K562 (cell line): Measurements from ENCODE around the gene INHBC. TPM values are rescaled to one million over a fixed set of nuclear protein-coding genes. Genes with fewer than 3 reads are reported as not detected.

Experiments
- ATAC-seq: fragments of 200-7000 bp; cut with Tn5 transposase; 3 replicates; pipeline ENCODE4 v1.9.1; 2020; ENCODE audit warnings: moderate library complexity
- BruUV-seq: library from RNA; stranded (reverse); fragments of 400-500 nt; replicated peaks from 2 replicates; lab custom pipeline; 2021; lab: Mats Ljungman, UMichigan
- CTCF ChIA-PET: fragments of 300-600 bp; formaldehyde crosslinking; extraction: SDS; loops from one replicate; lab custom pipeline; 2021; ENCODE audit warnings: low intra/inter-chr PET ratio; lab: Yijun Ruan, JAX
- POLR2A ChIA-PET: fragments of 300-600, 350-650 bp; sonication (Branson Sonifier 250); formaldehyde crosslinking; extraction: SDS; loops from one replicate; lab custom pipeline; 2021; ENCODE audit warnings: antibody characterized with exemption, inconsistent platforms; lab: Yijun Ruan, JAX
- DNase-seq, 4 experiments: peaks; one replicate each; pipeline versions ENCODE4 v3.0.0 to v3.0.0-alpha.2; 2011 to 2018; ENCODE audit warnings: low spot score in 3 of 4, mixed read lengths in 3 of 4; ENCODE audit errors: extremely low read depth in 1 of 4
- FAIRE-seq: peaks from 2 replicates; lab custom pipeline; 2011; peaks lifted over from hg19 to GRCh38; lab: Jason Lieb, UNC
- H2AFZ ChIP-seq: 2 replicates; pipeline ENCODE4 v1.6.0; 2011; ENCODE audit warnings: low read depth, low read length, control low read depth, inconsistent platforms
- H3K27ac ChIP-seq: fragments of 200-600 bp; 3 replicates; pipeline ENCODE4 v1.8.0; 2011; ENCODE audit warnings: low read depth, mild to moderate bottlenecking, control low read depth, inconsistent platforms, low read length, moderate library complexity, mixed read lengths; ENCODE audit errors: extremely low read depth
- H3K27me3 ChIP-seq, 2 experiments: fragments of 300-600 bp in 1 of 2; 2 replicates in 1 of 2; 3 replicates in 1 of 2; pipeline versions ENCODE4 v1.6.0 to v1.8.0; 2011; ENCODE audit warnings: inconsistent platforms in 2 of 2, low read length in 2 of 2, mild to moderate bottlenecking in 1 of 2, mixed read lengths in 1 of 2, moderate library complexity in 1 of 2; ENCODE audit not compliant: control insufficient read depth in 2 of 2, insufficient read depth in 2 of 2
- H3K36me3 ChIP-seq: fragments of 300-600 bp; 3 replicates; pipeline ENCODE4 v1.8.0; 2011; ENCODE audit warnings: mild to moderate bottlenecking, low read length, inconsistent platforms; ENCODE audit not compliant: control insufficient read depth, insufficient read depth
- H3K4me1 ChIP-seq, 2 experiments: fragments of 200-600 bp in 1 of 2; replicated peaks in 1 of 2; 2 replicates in 1 of 2; 3 replicates in 1 of 2; pipeline versions ENCODE4 v1.5.1 to v1.8.0; 2011; ENCODE audit warnings: inconsistent platforms in 2 of 2, low read length in 2 of 2, mild to moderate bottlenecking in 1 of 2, mixed read lengths in 1 of 2, moderate library complexity in 1 of 2; ENCODE audit not compliant: control insufficient read depth in 2 of 2, insufficient read depth in 2 of 2
- H3K4me2 ChIP-seq: 2 replicates; pipeline ENCODE4 v1.6.1; 2011; ENCODE audit warnings: low read length, control low read depth, inconsistent platforms, mixed read lengths; ENCODE audit not compliant: insufficient read depth
- H3K4me3 ChIP-seq: fragments of 200-600 bp; sonication (generic), shearing (Covaris generic); 2 replicates; pipeline ENCODE4 v1.5.1; 2016; ENCODE audit warnings: control low read depth, inconsistent platforms
- H3K79me2 ChIP-seq: fragments of 200-600 bp; 3 replicates; pipeline ENCODE4 v1.8.0; 2011; ENCODE audit warnings: low read length, inconsistent platforms; ENCODE audit not compliant: control insufficient read depth, insufficient read depth
- H3K9ac ChIP-seq, 2 experiments: 2 replicates each; pipeline versions ENCODE4 v1.6.0 to v1.6.1; 2011; ENCODE audit warnings: low read depth in 2 of 2, low read length in 2 of 2, control low read depth in 1 of 2, inconsistent platforms in 1 of 2, mild to moderate bottlenecking in 1 of 2, mixed read lengths in 1 of 2; ENCODE audit not compliant: insufficient read depth in 1 of 2
- H3K9me1 ChIP-seq: one replicate; pipeline ENCODE4 v1.6.0; 2011; ENCODE audit warnings: inconsistent platforms, mild to moderate bottlenecking, low read length, moderate library complexity; ENCODE audit not compliant: control insufficient read depth, insufficient read depth
- H3K9me3 ChIP-seq: replicated peaks from 2 replicates; pipeline ENCODE4 v1.5.1; 2011; ENCODE audit warnings: low read depth, low read length, inconsistent platforms; ENCODE audit not compliant: control insufficient read depth, insufficient read depth
- H4K20me1 ChIP-seq: replicated peaks from 2 replicates; pipeline ENCODE4 v1.6.1; 2011; ENCODE audit warnings: low read length, inconsistent platforms, mixed read lengths; ENCODE audit not compliant: control insufficient read depth, insufficient read depth
- CBFB ChIP-seq: sonication (generic); formaldehyde crosslinking; IDR thresholded peaks from 2 replicates; pipeline ENCODE4 v1.4.0; 2020; ENCODE audit warnings: mild to moderate bottlenecking, missing genetic modification reagents
- CGGBP1 ChIP-seq: fragments of 250-450 bp; sonication (Bioruptor Pico); IDR thresholded peaks from 2 replicates; pipeline ENCODE4 v1.9.0; 2021; ENCODE audit warnings: mild to moderate bottlenecking
- KDM1A ChIP-seq, 2 experiments: fragments of 450-650 bp; IDR thresholded peaks; 2 replicates each; pipeline ENCODE4 v1.6.1; 2016; ENCODE audit warnings: mild to moderate bottlenecking in 2 of 2
- MTA2 ChIP-seq: fragments of 450-650 bp; IDR thresholded peaks from 2 replicates; pipeline ENCODE4 v1.6.1; 2016; ENCODE audit warnings: low read depth
- RBFOX2 ChIP-seq: fragments of 200-400 bp; formaldehyde crosslinking; IDR thresholded peaks from 2 replicates; pipeline ENCODE4 v1.6.1; 2017; ENCODE audit warnings: low read depth, mild to moderate bottlenecking, low read length, moderate library complexity
- RBM25 ChIP-seq: fragments of 200-400 bp; formaldehyde crosslinking; IDR thresholded peaks from 2 replicates; pipeline ENCODE4 v1.6.1; 2018; ENCODE audit warnings: low read length, low read depth, moderate library complexity; ENCODE audit not compliant: severe bottlenecking
- STAG1 ChIP-seq: sonication (generic); formaldehyde crosslinking; IDR thresholded peaks from 2 replicates; pipeline ENCODE4 v1.5.0; 2020; ENCODE audit warnings: missing genetic modification reagents, borderline replicate concordance
- ZNF121 ChIP-seq: sonication (generic); formaldehyde crosslinking; conservative IDR thresholded peaks from 2 replicates; pipeline ENCODE4 v1.8.0; 2022; ENCODE audit warnings: missing genetic modification reagents
- WGBS: fragments of 100-300 bp; shearing (Covaris generic); methylation state at CpG from one replicate; pipeline ENCODE4 v1.1.6; 2016; ENCODE audit warnings: low coverage, mixed read lengths; ENCODE audit not compliant: insufficient coverage; ENCODE audit errors: missing lambda C conversion rate; 5-methylcytosine and 5-hydroxymethylcytosine counted together
- in situ Hi-C: fragments of 300-500 bp; cut with MboI; formaldehyde crosslinking; loops from 4 replicates; pipeline ENCODE4 v1.15.0; 2018; ENCODE audit warnings: inconsistent platforms, mixed read lengths
- intact Hi-C: fragments of 100-400 bp; cut with micrococcal nuclease; formaldehyde crosslinking; loops from 2 replicates; pipeline ENCODE4 v1.14.2; 2022
- polyA plus RNA-seq, 8 experiments: library from polyadenylated mRNA; depleted of rRNA in 4 of 8; stranded (reverse) in 5 of 8; unstranded in 3 of 8; fragments of >200 nt; fragmentation: Nextera tagmentation in 2 of 8; fragmentation: Illumina TruSeq in 1 of 8; extraction: Ambion mirVana in 2 of 8; extraction: Trizol in 1 of 8; gene quantifications; 2 replicates each; pipeline versions ENCODE4 v1.2.1 to v1.2.3, GENCODE V29; 2011 to 2014; ENCODE audit warnings: inconsistent platforms in 1 of 8, missing spikeins in 1 of 8
- total RNA-seq, 7 experiments: library from RNA; depleted of rRNA in 6 of 7; stranded (reverse); fragments of >200 nt in 6 of 7; fragmentation: Illumina TruSeq in 2 of 7; extraction: Trizol in 2 of 7; gene quantifications; 2 replicates each; pipeline versions ENCODE4 v1.2.1 to v1.2.3, GENCODE V29; 2011 to 2021; ENCODE audit warnings: low replicate concordance in 1 of 7

Gene INHBC
- total and polyA plus RNA-seq, 9 of the 15 experiments (the other 6 are each of a cell fraction or from before 2014, with no cell fraction given), result 0.07 to 0.24 (median 0.15) TPM; not detected in 4

GRCh38 chr12:57428965-57429364 is 5.6 kb upstream of the INHBC start:
- 91% methylated on average over 5 of the region's 6 CpGs for WGBS
- intact Hi-C loops (no loop called here), in situ Hi-C loops (no loop called here)
- BruUV-seq, result no TSS peak
- peak overlapping the region; percentile 94; the same call in 1 of the 2 replicates for H3K4me2 ChIP-seq
- H3K4me3 ChIP-seq, result peak overlapping the region; percentile 59; the same call in 1 of the 2 replicates
- H3K27ac ChIP-seq, result peak overlapping the region; percentile 98; the same call in 2 of the 3 replicates
- H3K36me3 ChIP-seq, result no peaks in the 10 kb centered on the region
- no peak overlapping the region for H2AFZ ChIP-seq
- H4K20me1 ChIP-seq, result no peaks in the 10 kb centered on the region
- FAIRE-seq (no peak), ATAC-seq (no peak), DNase-seq (no peak)
- POLR2A ChIA-PET, result interaction anchor here (0.6 to 3.1 kb wide), 4 partner anchors 10 to 288 kb away, joined by 3 to 9 read pairs (median 3); no protein-coding TSS in a partner anchor
- TF ChIP-seq KDM1A (IDR thresholded peaks at IDR 0.05), result peak; percentile 35 to 39; a peak in 3 of 4 replicates
- TF ChIP-seq MTA2, result no peak
- no peak for TF ChIP-seq STAG1
- 0 out of 2 replicates have a peak, but pooled peaks have one; percentile 3 for TF ChIP-seq RBFOX2
- peak; percentile 70 for TF ChIP-seq RBM25
- no peak for TF ChIP-seq CGGBP1
- TF ChIP-seq CBFB (CRISPR knock-in tag), result no peak
- TF ChIP-seq ZNF121 (CRISPR knock-in tag), result peak; percentile 97
- no peaks in the 10 kb centered on the region for H3K9me3 ChIP-seq
- H3K27me3 ChIP-seq, result no peaks in the 10 kb centered on the region
- CTCF ChIA-PET, result no interaction called here
- H3K79me2 ChIP-seq, result peaks cover 32% of the 10 kb centered on the region
- H3K9me1 ChIP-seq, result no peaks in the 10 kb centered on the region
- peak overlapping the region; percentile 59 to 93 for H3K9ac ChIP-seq
- H3K4me1 ChIP-seq, result peaks cover 11 to 12% of the 10 kb centered on the region in 2 experiments; a peak in 2 of 5 replicates
